Measurements from ENCODE around the gene MYO9A.

- TF ChIP-seq POLR2A (IDR thresholded peaks at IDR 0.05; ENCODE audit: low read length), result no peak
- no peak for TF ChIP-seq GATA1 (IDR thresholded peaks at IDR 0.05; ENCODE audit: low read depth, low read length)
These were observed 80.6 kb downstream of the MYO9A start for GRCh38 chr15:72037321-72037720.
